CD14-positive monocyte (primary cell): ENCODE measurements around the gene STARD13. TPM values are rescaled to one million over a fixed set of nuclear protein-coding genes. Genes with fewer than 3 reads are reported as not detected.

ENCODE experiments used
- DNase-seq, 3 donors: peaks; one replicate each; pipeline ENCODE4 v3.0.0-alpha.2; 2011 to 2022
- H2AFZ ChIP-seq: 2 replicates; pipeline ENCODE4 v1.6.0; 2012; ENCODE audit warnings: mild to moderate bottlenecking, low read depth, low read length, inconsistent platforms; ENCODE audit not compliant: insufficient read depth, poor library complexity, severe bottlenecking
- H3K27ac ChIP-seq, 2 donors: 1 replicate in 1 of 2; 2 replicates in 1 of 2; pipeline ENCODE4 v1.5.1; 2012 to 2013; ENCODE audit warnings: low read length in 2 of 2, control low read depth in 1 of 2, inconsistent platforms in 1 of 2, low read depth in 1 of 2, mild to moderate bottlenecking in 1 of 2
- H3K27me3 ChIP-seq, 2 donors: one replicate each; pipeline versions ENCODE4 v1.6.0 to v1.6.1; 2011 to 2013; ENCODE audit warnings: low read length in 2 of 2; ENCODE audit not compliant: control insufficient read depth in 2 of 2, insufficient read depth in 2 of 2
- H3K36me3 ChIP-seq, 2 donors: replicated peaks in 1 of 2; 1 replicate in 1 of 2; 2 replicates in 1 of 2; pipeline versions ENCODE4 v1.5.1 to v1.6.1; 2012 to 2013; ENCODE audit warnings: low read length in 2 of 2, control low read depth in 1 of 2, inconsistent platforms in 1 of 2, mild to moderate bottlenecking in 1 of 2; ENCODE audit not compliant: insufficient read depth in 2 of 2, control insufficient read depth in 1 of 2
- H3K4me1 ChIP-seq, 2 donors: 1 replicate in 1 of 2; 2 replicates in 1 of 2; pipeline versions ENCODE4 v1.5.1 to v1.6.1; 2012 to 2013; ENCODE audit warnings: low read length in 2 of 2, control low read depth in 1 of 2, inconsistent platforms in 1 of 2, mild to moderate bottlenecking in 1 of 2, moderate library complexity in 1 of 2; ENCODE audit not compliant: insufficient read depth in 2 of 2, control insufficient read depth in 1 of 2
- H3K4me2 ChIP-seq: replicated peaks from 2 replicates; pipeline ENCODE3; 2012; ENCODE audit warnings: low read length, moderate library complexity, mild to moderate bottlenecking; ENCODE audit not compliant: poor library complexity, severe bottlenecking; ENCODE audit errors: extremely low read depth
- H3K4me3 ChIP-seq, 3 experiments: fragments of 200-600 bp in 1 of 3; sonication (generic) in 1 of 3; replicated peaks in 1 of 3; 1 replicate in 2 of 3; 2 replicates in 1 of 3; pipeline ENCODE4 v1.5.1; 2011 to 2013; ENCODE audit warnings: low read length in 3 of 3, mild to moderate bottlenecking in 3 of 3, control low read depth in 2 of 3, low read depth in 2 of 3, inconsistent platforms in 1 of 3, moderate library complexity in 1 of 3
- H3K79me2 ChIP-seq: 2 replicates; pipeline ENCODE4 v1.6.0; 2012; ENCODE audit warnings: mild to moderate bottlenecking, control low read depth, inconsistent platforms, low read length, moderate library complexity; ENCODE audit not compliant: insufficient read depth
- H3K9ac ChIP-seq: 2 replicates; pipeline ENCODE4 v1.6.0; 2017; ENCODE audit warnings: low read length, mild to moderate bottlenecking; ENCODE audit not compliant: insufficient read depth, poor library complexity, severe bottlenecking
- H3K9me3 ChIP-seq, 2 donors: replicated peaks in 1 of 2; 1 replicate in 1 of 2; 2 replicates in 1 of 2; pipeline versions ENCODE4 v1.5.1 to v1.6.1; 2012 to 2013; ENCODE audit warnings: low read length in 2 of 2, control low read depth in 1 of 2; ENCODE audit not compliant: control insufficient read depth in 1 of 2, insufficient read depth in 1 of 2
- H4K20me1 ChIP-seq: 2 replicates; pipeline ENCODE4 v1.6.0; 2012; ENCODE audit warnings: mild to moderate bottlenecking, low read length, control low read depth, moderate library complexity; ENCODE audit not compliant: insufficient read depth
- H3K27ac Mint-ChIP-seq, 7 donors: one replicate each; pipeline ENCODE4 v1.8.0; 2020; ENCODE audit warnings: mild to moderate bottlenecking in 7 of 7, mixed read lengths in 7 of 7, moderate library complexity in 6 of 7, inconsistent platforms in 2 of 7
- H3K27me3 Mint-ChIP-seq, 3 donors: one replicate each; pipeline ENCODE4 v1.8.0; 2021 to 2022; ENCODE audit warnings: low read depth in 3 of 3, mild to moderate bottlenecking in 3 of 3, mixed read lengths in 3 of 3, moderate library complexity in 3 of 3, inconsistent platforms in 1 of 3
- H3K36me3 Mint-ChIP-seq, 2 donors: one replicate each; pipeline ENCODE4 v1.8.0; 2020; ENCODE audit warnings: mixed read lengths in 2 of 2, inconsistent platforms in 1 of 2, mild to moderate bottlenecking in 1 of 2
- H3K4me1 Mint-ChIP-seq: one replicate; pipeline ENCODE4 v1.8.0; 2020; ENCODE audit warnings: mild to moderate bottlenecking, mixed read lengths
- H3K4me3 Mint-ChIP-seq, 2 donors: one replicate each; pipeline ENCODE4 v1.8.0; 2020; ENCODE audit warnings: mild to moderate bottlenecking in 2 of 2, mixed read lengths in 2 of 2, moderate library complexity in 1 of 2
- H3K9me3 Mint-ChIP-seq, 7 donors: one replicate each; pipeline ENCODE4 v1.8.0; 2020 to 2022; ENCODE audit warnings: mixed read lengths in 7 of 7, mild to moderate bottlenecking in 6 of 7, moderate library complexity in 6 of 7, inconsistent platforms in 2 of 7
- whole genome bisulfite sequencing: methylation state at CpG from one replicate; pipeline ENCODE4 v1.1.5; 2013; ENCODE audit warnings: missing lambda C conversion rate; ENCODE audit not compliant: insufficient coverage; 5-methylcytosine and 5-hydroxymethylcytosine counted together
- intact Hi-C, 2 donors: fragments of 100-400 bp; cut with micrococcal nuclease; formaldehyde crosslinking; loops; one replicate each; pipeline versions ENCODE4 v1.15.0 to v1.15.1; 2023
- polyA plus RNA-seq, 3 donors: library from polyadenylated mRNA; depleted of rRNA in 1 of 3; unstranded in 2 of 3; stranded (reverse) in 1 of 3; fragments of 300-500 nt in 2 of 3; fragments of >200 nt in 1 of 3; fragmentation: Illumina TruSeq in 2 of 3; gene quantifications; 1 replicate in 2 of 3; 2 replicates in 1 of 3; pipeline ENCODE4 v1.2.3, GENCODE V29; 2012 to 2021
- TF ChIP-seq, protein P1 (sequence below): fragments of 200-600 bp; IDR thresholded peaks from one replicate; pipeline ENCODE4 v1.8.0; 2022; ENCODE audit warnings: antibody characterized with exemption, mild to moderate bottlenecking

Gene STARD13
- polyA plus RNA-seq, 3 donors, result 0.37 to 0.69 (median 0.60) TPM

DNA sequence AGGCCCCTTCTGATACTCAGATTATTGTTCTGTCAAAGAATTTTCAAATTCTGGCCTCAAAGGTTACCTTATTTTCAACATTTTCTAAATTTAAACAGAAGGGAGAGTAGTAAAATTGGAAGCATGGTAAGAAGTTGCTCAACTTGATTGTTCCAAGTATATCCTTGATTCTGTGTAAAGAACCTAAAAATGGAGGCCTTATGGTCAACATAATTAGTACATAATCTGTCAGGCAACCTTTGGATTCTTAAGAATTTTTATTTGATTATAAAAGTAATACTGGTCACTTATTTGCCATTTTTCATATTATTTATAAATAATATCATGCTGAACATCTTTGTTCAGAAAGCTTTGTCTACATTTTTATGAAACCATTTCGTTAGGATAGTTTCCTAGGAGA, 83.9 kb downstream of the STARD13 start:
- no peak for DNase-seq
- H3K4me3 Mint-ChIP-seq, result no peak overlapping the region
- no peaks in the 10 kb centered on the region for H3K36me3 Mint-ChIP-seq
- intact Hi-C loops, result no loop called here
- Histone ChIP-seq H3K79me2 (no peaks in the 10 kb centered on the region), H3K27me3 (no peaks in the 10 kb centered on the region), H3K4me2 (no peak overlapping the region), H3K36me3 (no peaks in the 10 kb centered on the region), H3K9me3 (no peaks in the 10 kb centered on the region), H2AFZ (no peak overlapping the region), H3K27ac (no peak overlapping the region), H3K4me1 (no peaks in the 10 kb centered on the region), H3K4me3 (no peak overlapping the region), H3K9ac (no peak overlapping the region), H4K20me1 (no peaks in the 10 kb centered on the region)
- peaks cover 0 to 5% (median 0%) of the 10 kb centered on the region in 7 donors for H3K9me3 Mint-ChIP-seq
- peaks cover 0 to 5% (median 1%) of the 10 kb centered on the region in 3 donors for H3K27me3 Mint-ChIP-seq
- no CpG with 5 or more reads among the region's 1 CpG for WGBS
- TF ChIP-seq, protein P1, sequence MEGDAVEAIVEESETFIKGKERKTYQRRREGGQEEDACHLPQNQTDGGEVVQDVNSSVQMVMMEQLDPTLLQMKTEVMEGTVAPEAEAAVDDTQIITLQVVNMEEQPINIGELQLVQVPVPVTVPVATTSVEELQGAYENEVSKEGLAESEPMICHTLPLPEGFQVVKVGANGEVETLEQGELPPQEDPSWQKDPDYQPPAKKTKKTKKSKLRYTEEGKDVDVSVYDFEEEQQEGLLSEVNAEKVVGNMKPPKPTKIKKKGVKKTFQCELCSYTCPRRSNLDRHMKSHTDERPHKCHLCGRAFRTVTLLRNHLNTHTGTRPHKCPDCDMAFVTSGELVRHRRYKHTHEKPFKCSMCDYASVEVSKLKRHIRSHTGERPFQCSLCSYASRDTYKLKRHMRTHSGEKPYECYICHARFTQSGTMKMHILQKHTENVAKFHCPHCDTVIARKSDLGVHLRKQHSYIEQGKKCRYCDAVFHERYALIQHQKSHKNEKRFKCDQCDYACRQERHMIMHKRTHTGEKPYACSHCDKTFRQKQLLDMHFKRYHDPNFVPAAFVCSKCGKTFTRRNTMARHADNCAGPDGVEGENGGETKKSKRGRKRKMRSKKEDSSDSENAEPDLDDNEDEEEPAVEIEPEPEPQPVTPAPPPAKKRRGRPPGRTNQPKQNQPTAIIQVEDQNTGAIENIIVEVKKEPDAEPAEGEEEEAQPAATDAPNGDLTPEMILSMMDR, result no peak
- no peak overlapping the region for H3K27ac Mint-ChIP-seq
- peaks cover 21% of the 10 kb centered on the region for H3K4me1 Mint-ChIP-seq

DNA sequence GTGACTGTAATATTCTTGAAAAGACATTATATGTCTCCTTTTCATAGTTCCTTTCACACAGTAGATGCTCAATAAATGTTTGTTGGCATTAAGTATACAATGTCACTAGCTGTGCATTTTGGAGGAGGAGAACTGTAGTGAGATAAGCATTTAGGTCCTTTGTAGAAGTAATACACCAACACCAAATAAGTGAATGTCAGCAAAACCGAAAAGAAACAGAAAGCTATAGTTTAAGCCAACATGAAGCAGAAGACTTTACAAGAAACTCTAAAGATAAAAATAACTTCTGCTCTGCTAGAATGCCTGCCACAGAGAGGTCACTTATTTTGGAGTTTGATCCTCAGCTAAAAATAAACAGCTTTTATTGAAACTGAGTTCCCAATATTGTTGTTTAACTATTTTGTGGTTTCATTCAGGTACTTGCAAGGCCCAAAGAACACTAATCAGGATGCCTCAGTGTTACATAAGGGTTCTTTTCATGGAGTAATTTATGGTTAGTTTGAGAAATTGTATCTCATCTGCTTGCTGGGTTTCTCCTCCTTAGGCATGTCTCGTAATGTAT, 86.2 kb downstream of the STARD13 start:
- Histone ChIP-seq H3K27ac (no peak overlapping the region), H3K4me3 (no peak overlapping the region), H3K4me1 (no peaks in the 10 kb centered on the region), H3K79me2 (no peaks in the 10 kb centered on the region), H4K20me1 (no peaks in the 10 kb centered on the region), H3K27me3 (no peaks in the 10 kb centered on the region), H3K36me3 (no peaks in the 10 kb centered on the region), H2AFZ (no peak overlapping the region), H3K9ac (no peak overlapping the region), H3K4me2 (no peak overlapping the region), H3K9me3 (no peaks in the 10 kb centered on the region)
- H3K9me3 Mint-ChIP-seq, result peaks cover 0 to 5% (median 0%) of the 10 kb centered on the region in 7 donors
- H3K27ac Mint-ChIP-seq, result no peak overlapping the region
- no peak for DNase-seq
- peaks cover 0 to 3% (median 1%) of the 10 kb centered on the region in 3 donors for H3K27me3 Mint-ChIP-seq
- peaks cover 11% of the 10 kb centered on the region for H3K4me1 Mint-ChIP-seq
- intact Hi-C loops, result no loop called here
- 100% methylated on average over 1 of the region's 2 CpGs for WGBS
- no peaks in the 10 kb centered on the region for H3K36me3 Mint-ChIP-seq
- TF ChIP-seq, protein P1, result no peak
- H3K4me3 Mint-ChIP-seq, result no peak overlapping the region
